HCEC 1CT (cell line): ENCODE results near the gene IL1R1.
"Not testable (repeated sequence)": the region's sequence is repeated elsewhere in the genome, so short reads cannot be mapped to it uniquely, and the experiment has no call there.

Experiments used
- DNase-seq: peaks from one replicate; pipeline ENCODE4 v3.0.0-alpha.2; 2017

The IL1R1 gene, protein sequence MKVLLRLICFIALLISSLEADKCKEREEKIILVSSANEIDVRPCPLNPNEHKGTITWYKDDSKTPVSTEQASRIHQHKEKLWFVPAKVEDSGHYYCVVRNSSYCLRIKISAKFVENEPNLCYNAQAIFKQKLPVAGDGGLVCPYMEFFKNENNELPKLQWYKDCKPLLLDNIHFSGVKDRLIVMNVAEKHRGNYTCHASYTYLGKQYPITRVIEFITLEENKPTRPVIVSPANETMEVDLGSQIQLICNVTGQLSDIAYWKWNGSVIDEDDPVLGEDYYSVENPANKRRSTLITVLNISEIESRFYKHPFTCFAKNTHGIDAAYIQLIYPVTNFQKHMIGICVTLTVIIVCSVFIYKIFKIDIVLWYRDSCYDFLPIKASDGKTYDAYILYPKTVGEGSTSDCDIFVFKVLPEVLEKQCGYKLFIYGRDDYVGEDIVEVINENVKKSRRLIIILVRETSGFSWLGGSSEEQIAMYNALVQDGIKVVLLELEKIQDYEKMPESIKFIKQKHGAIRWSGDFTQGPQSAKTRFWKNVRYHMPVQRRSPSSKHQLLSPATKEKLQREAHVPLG

DNA sequence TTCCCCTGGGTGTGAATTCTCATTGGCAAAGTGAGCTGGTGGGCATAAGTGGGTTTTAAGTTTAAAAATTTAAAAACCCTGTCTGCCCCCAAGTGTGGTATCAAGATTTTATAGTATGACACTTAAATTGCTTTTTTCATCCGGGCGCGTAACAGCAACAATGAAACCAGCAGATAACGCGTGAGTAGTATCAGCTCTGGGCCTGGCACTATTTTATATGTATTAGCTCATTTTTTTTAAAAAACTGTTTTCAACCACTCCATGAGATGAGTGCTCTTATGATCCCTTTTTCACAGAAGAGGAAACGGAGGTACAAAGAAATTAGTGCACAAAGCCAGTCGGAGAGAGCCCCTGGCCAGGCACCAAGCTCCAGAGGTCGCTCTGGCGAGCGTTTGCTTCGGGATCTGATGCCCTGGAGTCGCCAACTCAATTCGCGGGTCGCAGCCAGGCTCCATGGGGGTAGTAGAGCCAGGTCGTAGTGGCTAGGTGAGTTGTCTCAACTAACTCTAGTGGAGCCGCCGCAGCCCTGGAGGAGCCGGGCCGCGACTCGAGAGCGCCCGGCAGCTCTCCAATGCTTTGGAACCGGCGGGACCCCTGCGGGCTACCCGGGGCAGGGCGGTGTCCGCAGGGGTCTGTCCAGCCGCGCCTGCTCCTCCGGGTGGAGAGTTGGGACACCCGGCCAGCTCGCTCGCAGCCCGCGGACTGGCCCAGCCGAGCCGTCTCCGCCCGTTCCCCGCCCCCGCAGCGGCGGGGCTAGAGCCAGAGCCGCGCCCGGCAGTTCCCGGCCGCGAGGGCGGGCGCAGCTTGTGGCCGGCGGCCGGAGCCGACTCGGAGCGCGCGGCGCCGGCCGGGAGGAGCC is at the start of gene IL1R1:
IL1R1 (plus strand) TSS at position 777 of the 859 bp plus-strand sequence. CDS start 14,979 bp downstream, outside the sequence.
- DNase-seq: peak; percentile 85

DNA sequence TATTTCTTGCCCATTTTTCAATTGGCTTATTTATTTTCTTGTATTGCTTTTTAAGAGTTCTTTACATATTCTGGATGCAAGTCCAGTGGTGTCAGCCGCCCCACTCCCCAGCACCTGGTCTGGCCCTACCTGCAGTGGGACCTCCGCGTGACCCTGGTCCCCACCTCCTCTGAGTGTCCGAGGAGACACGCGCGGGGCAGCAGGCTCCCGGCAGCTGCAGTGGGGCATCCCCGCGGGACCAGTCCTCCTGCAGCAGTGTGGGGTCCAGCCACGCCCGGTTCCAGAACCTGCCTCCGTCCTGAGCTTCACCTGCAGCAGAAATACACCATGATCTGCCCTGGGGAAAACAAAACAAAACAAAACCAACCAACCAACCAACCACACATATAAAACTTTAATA is 48.9 kb upstream of the IL1R1 start:
- DNase-seq: no peak

DNA sequence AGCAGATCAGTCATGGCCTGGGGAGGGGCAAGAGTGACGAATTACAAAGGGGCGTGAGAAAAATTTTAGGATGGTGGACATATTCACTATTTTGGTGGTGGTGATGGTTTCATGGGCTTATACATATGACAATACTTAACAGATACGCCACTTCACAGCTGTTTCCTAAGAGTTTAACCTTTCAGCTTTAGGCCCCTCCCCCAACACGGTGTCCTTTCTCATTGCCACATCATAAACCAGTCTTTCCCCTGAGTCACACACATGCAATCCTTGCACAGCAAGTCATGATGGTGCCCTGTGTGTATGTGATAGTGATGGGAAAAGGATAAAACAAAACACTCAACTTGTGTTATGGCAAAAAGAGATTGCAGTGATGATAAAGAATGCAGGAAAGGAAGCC is 47.6 kb upstream of the IL1R1 start:
- DNase-seq: peak; percentile 97

DNA sequence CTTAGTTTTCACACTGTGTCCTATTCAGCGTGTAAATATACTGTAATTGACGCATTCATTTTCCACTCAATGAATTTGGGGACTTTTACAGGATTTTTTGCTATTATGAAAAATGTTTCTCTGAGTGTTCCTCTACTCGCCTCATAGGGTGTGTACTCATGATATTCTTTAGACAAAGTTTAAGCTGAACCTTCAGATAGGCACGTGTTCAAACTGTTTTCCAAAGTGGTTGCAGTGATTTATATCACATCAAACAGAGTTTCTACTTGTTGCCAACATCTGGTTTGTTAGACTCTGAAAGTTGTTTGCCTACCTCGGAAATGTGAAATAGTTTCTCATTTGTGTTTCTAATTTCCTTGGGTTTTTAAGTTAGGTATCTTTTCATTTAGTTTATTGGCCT is 46.4 kb upstream of the IL1R1 start:
- DNase-seq: no peak

DNA sequence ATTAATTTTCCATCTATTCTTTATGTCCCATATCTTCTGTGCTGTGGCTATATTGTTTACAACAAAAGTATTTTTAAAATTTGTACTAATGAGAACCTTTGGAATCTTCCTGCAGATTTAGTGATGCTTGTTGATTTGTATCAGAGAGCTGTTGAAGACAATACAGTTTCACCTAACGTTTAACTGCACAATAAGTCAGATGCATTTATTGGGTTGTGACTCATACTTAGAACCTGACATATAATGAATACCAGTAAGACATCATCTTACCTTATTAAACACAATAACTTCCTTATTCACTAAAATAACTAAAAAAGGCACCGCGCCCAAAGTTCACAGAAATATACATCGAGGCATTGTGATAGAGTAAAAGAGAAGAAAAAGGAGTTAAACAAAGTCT is 43.8 kb upstream of the IL1R1 start:
- DNase-seq: no peak

DNA sequence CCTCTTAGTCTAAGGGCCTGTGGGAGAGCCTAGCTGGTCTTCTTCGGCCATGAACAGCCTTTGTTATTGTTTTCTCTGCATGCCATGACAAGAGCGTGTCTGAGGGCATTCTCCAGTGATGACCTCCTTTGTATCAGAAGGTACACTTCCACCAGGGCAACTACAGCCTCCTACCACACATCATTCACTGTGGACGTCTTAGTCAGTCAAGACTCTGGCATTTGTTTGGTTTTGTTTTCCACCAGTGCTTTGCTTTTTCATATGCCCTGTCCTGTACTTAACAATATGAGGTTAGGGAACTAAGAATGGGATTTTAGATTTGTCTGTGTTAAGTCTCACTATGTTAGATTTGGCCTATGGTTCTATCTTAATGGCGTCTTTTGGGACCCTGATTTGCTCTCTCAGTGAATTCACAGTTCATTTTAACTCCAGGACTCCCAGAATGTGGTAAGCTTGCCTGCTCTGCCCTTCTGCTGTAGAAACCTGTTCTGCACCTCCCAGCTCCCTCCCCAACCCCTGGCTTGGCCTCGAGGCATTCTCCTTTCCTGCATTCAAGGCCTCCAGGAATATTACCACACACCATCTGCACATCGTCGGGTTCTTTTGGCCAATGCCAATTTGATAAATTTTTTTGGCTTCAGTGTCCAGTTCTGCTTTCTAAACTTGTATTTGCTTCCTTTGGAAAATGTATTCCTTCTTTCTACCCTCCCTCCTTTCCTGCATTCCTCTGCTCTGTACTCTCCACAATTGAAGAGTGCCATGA is 42.8 kb upstream of the IL1R1 start:
- DNase-seq: no peak

DNA sequence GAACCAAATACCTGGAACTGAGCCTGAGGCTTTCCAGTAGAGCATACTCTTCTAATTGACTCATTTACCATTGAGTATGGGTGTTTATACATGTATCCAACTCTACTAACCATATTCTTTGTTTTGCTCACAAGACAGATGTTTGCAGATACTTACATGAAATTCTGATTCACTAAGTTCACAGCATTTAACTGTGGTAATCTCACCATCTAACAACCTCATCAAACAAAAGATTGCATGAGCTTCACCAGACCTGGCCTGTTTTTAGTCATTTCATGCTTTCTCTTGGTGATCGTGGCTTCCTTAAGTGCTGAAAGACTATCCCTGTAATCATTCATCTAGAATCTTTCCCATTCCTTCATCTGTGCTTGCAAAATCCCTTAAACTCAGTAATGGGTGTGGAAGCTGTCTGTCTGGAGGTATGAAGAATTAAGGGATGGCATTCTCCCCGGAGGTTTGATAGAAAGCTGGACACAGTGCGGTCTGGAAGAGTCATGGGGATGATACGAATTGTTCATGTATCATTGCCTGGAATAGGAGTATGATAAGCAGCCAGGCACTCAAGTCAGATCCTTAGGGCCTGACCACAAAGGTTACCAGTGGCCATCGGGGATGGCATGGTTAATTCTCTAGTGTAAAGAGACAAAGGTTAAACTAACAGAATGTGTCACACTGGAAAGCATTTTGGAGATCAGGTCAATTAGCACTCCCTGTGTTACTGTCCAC is 42.0 kb upstream of the IL1R1 start:
- peak; percentile 71 for DNase-seq

DNA sequence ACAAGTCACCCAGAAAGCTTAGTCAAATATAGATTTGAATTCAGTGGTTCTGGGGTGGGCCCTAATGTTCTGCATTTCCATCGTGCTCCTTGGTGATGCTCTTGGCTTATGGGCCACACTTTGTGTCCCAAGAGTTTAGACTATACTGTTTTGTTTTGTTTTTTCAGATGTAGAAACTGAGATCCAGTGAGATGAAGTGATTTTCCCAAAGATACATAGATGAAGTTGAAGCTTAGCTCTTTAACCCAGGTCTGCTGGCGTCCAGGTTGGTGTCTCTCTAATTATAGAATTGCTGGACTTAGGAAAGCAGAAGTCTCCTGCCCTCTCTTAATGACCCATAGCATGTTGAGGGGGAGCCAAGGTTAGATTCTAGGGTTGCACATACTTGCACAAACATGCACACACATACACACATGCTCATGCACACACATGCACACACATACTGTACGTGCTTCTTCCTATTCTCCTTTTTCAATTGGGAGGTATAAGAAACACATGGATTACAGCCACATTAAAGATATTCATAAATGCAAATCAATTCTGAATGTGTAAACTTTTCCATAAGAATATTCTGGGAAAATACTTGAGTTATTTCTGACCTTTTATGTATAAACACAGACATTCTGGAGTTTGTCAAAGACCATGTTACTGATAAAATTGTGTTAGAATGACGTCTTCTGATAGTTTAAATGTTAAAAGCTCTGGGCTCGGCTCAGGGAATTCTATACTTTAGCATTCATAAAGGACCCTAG is 41.3 kb upstream of the IL1R1 start:
- no peak for DNase-seq

DNA sequence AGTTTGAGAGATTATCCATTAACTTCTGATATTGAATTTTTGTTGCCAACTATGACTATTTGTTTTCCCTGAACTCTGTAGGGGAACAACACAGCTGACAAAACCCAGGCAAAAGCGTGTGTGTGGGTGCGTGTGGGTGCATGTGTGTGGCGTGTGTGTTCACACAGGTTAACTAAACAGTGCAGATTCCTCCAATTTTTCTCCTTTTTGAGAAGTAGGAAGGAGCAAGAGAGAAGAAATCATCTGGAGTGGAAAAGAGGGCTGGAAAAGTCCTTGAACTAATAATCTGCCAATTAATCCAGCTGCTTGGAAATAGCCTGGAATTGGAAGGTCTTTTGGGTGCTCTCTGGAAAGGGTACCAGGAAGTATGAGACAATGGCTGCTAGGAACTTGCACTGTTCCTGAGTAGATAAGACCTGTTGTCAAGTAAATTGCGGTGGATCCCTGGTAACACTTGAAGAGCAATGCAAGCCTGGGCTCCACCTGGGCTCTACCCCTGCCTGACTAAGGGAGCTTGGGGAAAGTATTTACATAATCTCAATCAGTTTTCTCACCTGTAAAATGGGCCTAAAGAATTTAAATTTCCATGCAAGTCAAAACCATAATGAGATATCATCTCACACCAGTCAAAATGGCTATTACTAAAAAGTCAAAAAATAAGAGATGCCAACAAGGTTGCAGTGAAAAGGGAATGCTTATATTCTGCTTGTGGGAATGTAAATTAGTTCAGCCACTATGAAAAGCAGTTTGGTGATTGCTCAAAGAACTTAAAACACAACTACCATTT is 40.5 kb upstream of the IL1R1 start:
- DNase-seq: no peak

DNA sequence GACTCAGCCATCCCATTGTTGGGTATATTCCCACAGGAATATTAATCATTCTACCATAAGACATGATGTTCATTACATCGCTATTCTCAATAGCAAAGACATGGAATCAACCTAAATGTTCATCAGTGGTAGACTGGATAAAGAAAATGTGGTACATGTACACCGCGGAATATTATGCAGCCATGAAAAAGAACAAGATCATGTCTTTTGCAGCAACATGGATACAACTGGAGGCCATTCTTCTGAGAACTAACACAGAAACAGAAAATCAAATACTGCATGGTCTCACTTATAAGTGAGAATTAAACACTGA is 40.0 kb upstream of the IL1R1 start:
- DNase-seq: not testable (repeated sequence)

DNA sequence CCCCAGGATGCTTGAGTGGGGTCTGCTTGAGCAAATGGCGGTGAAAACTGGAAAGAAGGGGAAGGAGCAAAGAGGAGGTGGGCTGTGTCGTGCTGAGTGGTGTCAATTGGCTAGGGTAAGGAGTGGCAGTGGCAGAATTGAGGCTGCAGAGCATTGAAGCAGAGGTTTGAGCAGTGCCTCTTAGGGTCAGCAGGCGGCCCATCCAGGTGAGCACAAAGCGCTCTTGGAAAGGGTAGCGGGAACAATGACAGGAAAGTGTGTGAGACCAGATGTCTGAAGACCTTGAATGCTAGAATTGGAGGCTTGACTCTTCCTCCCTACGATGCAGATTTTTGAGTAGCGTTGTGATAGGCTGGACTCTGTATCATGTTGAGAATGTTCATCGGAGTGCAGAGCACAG is 39.3 kb upstream of the IL1R1 start:
- DNase-seq: no peak

DNA sequence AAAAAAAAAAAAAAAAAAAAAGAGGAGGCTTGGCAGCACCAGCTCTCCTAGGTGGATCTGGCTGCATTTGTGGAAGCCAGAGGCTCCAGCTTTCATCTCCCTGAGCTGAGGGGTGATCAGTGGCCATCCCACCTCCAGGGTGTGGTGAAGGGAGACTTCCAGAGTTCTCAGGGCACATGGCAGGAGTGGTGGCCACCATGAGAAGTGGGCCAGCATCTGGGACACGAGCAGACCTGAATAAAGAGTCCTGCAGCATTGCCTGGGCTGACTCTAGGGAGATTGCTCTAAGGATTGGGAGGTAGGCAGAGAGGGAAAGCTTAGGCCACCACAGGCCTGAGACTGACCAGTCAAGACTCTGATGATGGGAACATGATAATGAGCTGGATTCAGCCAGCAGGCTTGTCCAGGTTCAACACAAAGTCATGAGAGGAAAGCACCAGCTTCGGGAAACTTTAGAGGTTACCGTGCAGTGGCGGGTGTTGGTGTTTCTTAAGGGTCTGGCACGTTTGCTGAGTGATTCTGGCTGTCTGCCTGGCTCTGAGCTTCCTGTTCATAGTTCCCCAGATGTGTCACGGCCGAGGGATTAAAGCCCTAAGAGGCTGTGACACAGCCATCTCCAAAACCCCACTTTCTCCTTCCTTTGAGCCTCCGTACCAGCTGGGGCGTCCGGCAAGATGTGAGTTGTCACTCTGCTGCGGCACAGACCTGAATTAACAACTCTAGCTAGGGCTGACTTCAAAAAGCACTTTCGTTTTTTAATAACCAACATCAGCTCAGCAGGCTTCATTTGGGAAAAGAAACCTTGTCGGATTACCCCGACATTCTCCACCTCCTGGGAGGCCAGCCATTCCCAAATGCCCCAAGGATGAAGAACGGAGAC is 38.3 kb upstream of the IL1R1 start:
- DNase-seq: peak; percentile 89

DNA sequence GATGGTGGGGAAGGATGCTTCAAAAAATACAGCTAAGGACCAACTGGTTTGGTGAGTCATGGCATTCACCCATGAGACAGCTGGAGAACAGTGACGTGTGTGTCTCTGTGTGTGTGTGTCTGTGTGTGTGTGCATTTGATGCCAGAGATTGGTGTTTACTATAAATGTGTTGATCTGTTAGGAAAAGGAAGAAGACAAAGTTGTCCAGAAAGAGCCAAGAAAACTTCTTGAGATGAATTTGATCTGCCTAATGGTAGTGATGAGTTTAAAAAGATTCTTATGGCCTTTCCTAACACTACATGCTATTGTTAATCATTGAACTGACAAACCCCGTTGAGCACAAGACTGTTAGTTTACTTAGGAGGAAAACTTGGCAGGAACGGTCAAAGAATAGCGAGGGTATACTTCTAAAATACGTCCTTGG is 36.4 kb upstream of the IL1R1 start:
- peak; percentile 76 for DNase-seq

DNA sequence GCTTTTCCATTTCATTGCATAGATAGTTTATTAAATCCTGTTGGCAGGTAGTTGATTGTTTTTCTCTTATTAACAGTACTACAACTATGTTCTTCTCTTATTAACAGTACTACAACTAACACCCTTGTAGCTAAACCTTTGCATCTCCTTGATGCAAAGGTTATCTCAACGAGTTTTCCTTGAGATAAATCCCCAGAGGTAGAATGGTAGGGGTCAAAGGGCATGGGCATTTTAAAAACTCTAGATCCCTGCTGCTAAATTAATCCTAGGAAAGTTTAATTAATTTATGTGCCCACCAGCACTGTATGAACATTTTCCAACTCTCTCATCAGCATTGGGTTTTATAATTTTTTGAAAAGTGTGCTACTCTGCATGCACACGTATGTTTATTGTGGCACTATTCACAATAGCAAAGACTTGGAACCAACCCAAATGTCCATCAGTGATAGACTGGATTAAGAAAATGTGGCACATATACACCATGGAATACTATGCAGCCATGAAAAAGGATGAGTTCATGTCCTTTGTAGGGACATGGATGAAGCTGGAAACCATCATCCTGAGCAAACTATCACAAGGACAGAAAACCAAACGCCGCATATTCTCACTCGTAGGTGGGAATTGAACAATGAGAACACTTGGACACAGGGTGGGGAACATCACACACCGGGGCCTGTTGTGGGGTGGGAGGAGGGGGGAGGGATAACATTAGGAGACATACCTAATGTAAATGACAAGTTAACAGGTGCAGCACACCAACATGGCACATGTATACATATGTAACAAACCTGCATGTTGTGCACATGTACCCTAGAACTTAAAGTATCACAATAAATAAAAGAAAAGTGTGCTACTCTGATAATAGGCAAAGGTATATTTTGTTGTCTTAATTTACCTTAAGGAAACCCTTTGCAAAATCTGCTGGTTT is 35.5 kb upstream of the IL1R1 start:
- not testable (repeated sequence) for DNase-seq

DNA sequence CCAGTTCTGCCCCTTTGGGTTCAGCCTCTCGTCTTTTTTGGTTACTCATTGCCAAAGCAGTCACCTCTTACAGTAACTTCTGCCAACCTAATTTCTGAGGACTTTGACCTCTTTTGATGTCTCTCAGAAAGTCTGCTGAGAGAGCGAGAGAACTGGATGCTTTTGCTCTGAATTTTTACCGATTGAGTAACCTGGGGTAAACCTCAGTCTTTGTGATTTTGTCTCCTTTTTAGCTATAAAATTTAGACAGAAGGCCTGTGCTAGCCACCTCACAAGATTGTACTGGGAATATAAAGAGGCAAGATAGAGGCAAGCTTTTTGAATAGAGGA is 34.8 kb upstream of the IL1R1 start:
- peak; percentile 57 for DNase-seq

DNA sequence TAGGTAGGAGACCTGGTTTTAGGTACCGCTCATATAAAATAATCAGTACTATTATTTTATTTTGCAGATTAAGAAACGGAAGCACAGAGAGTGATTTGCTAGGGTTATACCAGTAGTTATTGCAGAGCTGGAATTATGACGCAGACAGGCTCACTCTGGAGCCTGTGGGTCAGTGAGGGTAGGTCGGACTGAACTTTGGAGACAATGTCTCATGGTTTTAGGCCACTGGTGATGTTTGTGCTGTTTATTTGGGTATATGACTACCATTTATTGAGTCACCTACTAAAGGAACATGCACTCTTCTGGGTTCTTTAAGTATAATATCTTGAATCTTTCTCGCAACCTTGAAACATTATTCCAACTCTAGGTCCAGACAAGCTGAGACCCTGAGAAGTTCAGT is 33.5 kb upstream of the IL1R1 start:
- no peak for DNase-seq

DNA sequence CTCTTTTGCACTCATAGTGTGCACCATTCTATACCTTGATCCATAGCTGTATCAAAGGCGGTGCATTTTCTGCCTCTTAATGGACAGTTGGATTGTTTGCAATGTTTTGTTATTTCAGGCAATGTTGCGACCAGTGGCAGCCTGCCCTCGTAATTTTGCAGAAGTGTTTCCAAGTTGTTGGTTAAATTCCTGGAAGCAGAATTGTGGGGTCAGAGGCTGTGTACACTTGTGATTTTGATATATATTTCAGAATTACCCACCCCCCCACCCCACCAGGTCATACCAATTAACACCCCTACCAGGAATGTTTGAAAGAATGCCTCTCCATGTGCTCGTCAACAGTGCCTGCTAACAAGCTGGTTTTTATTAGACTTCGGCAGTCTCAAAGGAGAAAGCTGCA is 32.4 kb upstream of the IL1R1 start:
- DNase-seq: no peak

DNA sequence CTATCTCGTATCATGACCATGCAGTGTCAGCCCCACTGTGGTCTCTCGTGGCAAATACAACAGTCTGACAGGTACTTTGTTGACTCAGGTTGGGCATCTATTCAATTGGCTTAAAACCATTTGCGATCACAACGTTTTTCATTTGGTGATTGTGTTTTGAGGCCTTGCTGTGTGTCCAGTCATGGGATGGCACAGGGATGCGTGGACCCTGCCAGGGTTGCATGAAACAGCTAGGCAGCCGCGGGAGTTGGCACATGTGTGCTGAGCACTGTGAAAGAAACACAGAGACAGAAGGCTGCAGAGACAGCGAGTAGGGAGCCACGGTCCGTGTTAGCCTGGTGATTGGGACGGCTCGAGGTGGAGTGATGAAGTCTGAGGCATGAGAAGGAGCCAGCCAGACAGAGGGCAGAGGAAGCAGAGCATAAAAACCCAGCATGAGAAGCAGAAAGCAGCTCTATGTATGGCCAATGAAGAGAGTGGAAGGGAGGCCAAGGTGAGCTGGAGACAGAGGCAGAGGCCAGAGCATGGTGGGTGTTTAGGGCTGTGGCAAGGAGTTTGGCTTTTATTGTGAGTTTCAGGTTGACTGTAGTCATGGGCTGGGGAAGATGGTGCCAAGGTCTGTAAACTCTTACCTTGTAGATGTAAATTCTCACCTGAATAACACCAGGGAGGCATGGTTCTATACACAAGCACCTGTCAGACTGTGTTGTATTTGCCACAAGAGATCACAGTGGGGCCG is 31.8 kb upstream of the IL1R1 start:
- DNase-seq: no peak
